Measurements from ENCODE around the gene THRA. TPM values are rescaled to one million over a fixed set of nuclear protein-coding genes. Genes with fewer than 3 reads are reported as not detected.

THRA gene
- total RNA-seq, 1 donor from 2014 or later = 15.0 TPM

DNA sequence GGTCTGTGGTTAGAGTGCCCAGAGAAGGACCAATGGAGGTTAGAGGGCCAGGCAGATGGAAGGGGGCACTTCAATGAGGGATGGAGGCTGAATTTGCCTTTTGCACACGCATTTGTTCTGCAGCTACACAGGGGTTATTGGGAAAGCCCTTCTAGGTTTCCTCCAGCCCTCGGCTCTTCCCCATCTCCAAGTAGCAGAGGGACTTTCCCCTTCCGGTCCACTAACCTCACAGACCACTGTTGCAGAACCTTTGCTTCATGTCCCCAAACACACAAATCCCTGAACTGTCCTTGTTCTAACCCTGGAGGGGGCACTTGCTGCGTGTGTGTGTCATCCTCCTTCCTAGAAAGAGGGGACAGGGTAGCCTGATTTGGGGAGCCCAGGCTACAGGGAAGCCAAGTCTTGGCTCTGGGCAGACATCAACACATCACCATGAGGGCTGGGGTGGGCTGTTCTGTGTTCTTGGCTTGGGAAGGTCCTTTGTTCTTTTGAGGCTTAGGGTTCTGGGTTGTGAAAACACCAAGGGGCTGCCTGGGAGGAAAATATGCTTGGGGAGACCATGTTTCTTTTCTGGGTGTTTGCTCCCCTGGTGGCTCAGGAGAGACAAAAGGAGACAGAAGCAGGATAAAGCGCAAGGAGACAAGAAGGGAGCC is 44.9 kb downstream of the THRA start:
- peak overlapping the region; percentile 38 for H3K4me3 Mint-ChIP-seq
- peaks cover 60% of the 10 kb centered on the region for H3K4me1 Mint-ChIP-seq
- no peak for DNase-seq (ENCODE audit: low read depth, low spot score)
- H3K27ac Mint-ChIP-seq (ENCODE audit: unreplicated experiment) = peak overlapping the region; percentile 89
- H3K27me3 Mint-ChIP-seq (ENCODE audit: low read depth) = peaks cover 22% of the 10 kb centered on the region
- H3K36me3 Mint-ChIP-seq (ENCODE audit: low read depth) = no peaks in the 10 kb centered on the region
- TF ChIP-seq, protein P1, sequence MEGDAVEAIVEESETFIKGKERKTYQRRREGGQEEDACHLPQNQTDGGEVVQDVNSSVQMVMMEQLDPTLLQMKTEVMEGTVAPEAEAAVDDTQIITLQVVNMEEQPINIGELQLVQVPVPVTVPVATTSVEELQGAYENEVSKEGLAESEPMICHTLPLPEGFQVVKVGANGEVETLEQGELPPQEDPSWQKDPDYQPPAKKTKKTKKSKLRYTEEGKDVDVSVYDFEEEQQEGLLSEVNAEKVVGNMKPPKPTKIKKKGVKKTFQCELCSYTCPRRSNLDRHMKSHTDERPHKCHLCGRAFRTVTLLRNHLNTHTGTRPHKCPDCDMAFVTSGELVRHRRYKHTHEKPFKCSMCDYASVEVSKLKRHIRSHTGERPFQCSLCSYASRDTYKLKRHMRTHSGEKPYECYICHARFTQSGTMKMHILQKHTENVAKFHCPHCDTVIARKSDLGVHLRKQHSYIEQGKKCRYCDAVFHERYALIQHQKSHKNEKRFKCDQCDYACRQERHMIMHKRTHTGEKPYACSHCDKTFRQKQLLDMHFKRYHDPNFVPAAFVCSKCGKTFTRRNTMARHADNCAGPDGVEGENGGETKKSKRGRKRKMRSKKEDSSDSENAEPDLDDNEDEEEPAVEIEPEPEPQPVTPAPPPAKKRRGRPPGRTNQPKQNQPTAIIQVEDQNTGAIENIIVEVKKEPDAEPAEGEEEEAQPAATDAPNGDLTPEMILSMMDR (conservative IDR thresholded peaks at IDR 0.05) = no peak
- no peaks in the 10 kb centered on the region for H3K9me3 Mint-ChIP-seq

DNA sequence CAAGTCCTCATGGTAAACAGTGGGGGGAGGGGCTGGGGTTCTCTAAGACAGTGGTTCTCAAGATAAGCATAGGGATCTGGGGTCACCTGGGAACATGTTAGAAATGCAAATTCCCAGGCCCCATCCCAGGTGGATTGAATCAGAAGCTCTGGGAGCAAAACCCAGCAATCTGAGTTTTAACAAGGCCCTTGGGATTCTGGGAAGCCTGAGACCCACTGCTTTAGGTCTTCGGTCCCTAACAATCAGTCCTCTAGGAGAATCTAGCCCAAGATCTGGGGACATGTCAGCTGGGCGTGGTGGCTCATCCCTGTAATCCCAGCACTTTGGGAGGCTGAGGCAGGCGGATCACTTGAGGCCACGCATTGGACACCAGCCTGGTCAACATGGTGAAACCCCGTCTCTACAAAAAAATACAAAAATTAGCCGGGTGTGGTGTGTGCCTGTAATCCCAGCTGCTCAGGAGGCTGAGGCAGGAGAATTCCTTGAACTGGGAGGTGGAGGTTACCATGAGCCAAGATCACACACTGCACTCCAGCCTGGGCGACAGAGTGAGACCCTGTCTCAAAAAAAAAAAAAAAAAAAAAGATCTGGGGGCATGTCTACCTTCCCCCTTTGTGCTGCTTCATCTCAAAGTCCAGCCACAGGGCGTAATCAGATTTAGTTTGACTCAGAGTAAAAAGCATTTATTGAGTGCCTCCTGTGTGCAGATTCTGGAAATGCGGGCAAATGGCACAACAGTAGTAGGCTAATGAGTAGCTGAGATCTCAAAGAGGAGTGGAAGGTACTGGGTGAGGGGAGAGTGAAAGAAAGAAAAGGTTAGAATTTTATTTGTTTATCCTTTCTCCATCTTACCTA is 46.4 kb downstream of the THRA start:
- no peaks in the 10 kb centered on the region for H3K36me3 Mint-ChIP-seq (ENCODE audit: low read depth)
- H3K27me3 Mint-ChIP-seq (ENCODE audit: low read depth) = peaks cover 21% of the 10 kb centered on the region
- H3K9me3 Mint-ChIP-seq = no peaks in the 10 kb centered on the region
- peak overlapping the region; percentile 91 for H3K27ac Mint-ChIP-seq (ENCODE audit: unreplicated experiment)
- TF ChIP-seq, protein P1 (conservative IDR thresholded peaks at IDR 0.05) = peak; percentile 37
- H3K4me3 Mint-ChIP-seq = peak overlapping the region; percentile 18
- H3K4me1 Mint-ChIP-seq = peaks cover 75% of the 10 kb centered on the region
- no peak for DNase-seq (ENCODE audit: low read depth, low spot score)

DNA sequence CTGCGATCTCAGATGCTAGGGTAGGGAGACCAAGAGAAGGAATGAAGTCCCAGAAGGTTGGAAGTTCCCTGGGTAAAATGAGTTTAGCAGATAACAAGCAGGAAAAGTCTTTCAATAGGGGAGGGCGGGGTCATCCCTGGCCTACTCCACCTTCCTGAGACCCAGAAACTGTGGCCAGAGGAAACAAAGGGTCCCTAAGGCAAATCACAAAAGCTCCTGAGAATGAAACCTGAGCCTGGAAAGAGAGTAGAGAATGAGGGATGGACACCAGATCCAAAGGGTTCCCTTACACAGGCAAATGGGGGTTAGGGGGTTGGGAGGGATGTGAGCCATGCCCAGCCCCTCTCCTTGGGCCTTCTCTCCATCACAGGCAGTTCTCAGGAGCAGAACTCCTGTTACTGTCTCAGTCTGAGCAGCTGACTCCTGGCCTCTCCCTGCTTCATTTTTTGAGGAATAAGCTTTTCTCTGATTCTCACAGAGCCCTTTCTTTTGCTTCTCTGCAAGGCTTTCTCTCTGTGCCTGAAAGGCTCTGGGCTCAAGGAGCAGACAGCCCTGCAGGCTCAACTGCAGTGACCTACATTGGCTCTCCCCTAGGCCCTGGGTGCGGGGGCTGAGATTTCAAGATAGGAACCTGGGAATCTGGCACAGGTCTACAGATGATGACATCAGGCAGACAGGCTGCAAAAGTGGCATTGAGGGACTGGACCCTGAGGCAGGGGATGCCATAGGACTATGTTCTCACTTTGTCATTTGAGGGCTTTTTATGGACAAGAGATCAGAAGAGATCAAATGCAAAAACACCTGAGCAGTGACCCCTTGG is 47.5 kb downstream of the THRA start:
- Mint-ChIP-seq H3K36me3 (ENCODE audit: low read depth) (no peaks in the 10 kb centered on the region), H3K4me1 (peaks cover 75% of the 10 kb centered on the region), H3K4me3 (peak overlapping the region; percentile 18), H3K9me3 (no peaks in the 10 kb centered on the region), H3K27ac (ENCODE audit: unreplicated experiment) (peak overlapping the region; percentile 91), H3K27me3 (ENCODE audit: low read depth) (peaks cover 15% of the 10 kb centered on the region)
- TF ChIP-seq, protein P1 (conservative IDR thresholded peaks at IDR 0.05) = no peak
- no peak for DNase-seq (ENCODE audit: low read depth, low spot score)

DNA sequence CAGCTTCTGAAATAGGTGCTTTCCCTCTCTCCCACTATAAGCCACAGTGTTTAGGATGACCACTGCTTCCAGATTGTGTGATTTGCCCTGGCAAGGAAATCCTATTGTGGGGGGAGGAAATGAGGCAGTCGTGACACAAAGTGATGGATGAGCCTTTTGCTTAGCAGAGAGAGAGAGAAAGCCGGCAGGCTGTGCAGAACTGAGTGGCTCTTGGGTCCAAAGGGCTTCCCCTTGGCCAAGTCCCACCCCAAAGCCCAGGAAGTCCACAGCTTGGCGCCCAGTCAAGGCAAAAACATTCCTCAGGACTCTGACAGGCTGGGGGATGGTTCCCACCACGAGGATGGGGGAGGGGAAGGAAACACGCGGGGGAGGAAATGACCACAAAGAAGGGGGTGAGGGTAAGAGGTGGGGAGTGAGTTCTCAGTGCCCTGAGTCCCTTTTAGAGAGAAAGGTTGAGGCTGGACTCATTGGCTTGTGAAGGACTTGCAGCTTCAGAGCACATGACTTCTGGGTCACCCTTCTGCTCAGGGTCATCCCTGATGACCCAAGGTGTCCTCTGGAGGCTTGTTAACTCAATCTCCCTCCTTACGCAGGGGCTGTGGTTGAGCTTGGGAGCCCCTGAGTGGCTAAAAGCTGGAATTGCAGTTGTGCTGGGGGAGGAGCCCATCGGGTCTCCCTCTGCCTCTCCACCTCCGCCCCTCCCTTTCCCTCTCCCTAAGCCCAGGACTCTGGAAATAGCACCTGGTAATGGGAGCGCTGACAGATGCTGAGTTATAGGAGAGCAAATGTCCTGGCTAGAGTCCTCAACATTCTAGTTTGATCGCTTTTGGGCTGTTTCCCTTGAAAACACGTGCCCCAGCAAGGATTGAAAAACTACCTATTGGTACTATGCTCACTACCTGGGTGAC is 48.7 kb downstream of the THRA start:
- TF ChIP-seq, protein P1 (conservative IDR thresholded peaks at IDR 0.05) = peak; percentile 73
- Mint-ChIP-seq H3K36me3 (ENCODE audit: low read depth) (no peaks in the 10 kb centered on the region), H3K4me3 (peak overlapping the region; percentile 14), H3K27ac (ENCODE audit: unreplicated experiment) (peak overlapping the region; percentile 95), H3K9me3 (no peaks in the 10 kb centered on the region), H3K4me1 (peaks cover 73% of the 10 kb centered on the region), H3K27me3 (ENCODE audit: low read depth) (peaks cover 10% of the 10 kb centered on the region)
- DNase-seq (ENCODE audit: low read depth, low spot score) = peak; percentile 64

All from neural crest cell (in vitro differentiated cells).